Stromal cell of bone marrow (primary cell): ENCODE data around the gene OPCML.

Source experiments
- DNase-seq: peaks from one replicate; pipeline ENCODE4 v3.0.0-alpha.2; 2012; ENCODE audit warnings: low read depth

OPCML gene

DNA sequence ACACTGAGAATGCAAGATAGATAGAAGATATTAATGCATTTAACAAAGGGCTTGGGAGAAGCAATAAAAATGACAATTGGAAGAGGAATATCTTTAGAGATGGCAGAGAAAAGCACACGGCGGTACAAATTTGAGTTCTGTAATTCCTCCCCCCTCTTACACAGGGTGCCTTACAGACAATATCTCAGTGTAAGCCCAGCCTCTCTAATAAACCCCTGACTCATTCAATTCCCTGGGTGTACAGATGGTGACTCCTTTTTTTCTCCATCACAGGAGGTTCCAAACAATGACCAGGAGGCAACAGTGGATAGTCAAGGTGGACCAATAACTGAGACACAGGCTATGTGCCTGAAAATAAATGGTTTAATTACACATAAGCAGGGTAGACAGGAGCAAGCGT is 598.6 kb downstream of the OPCML start:
- no peak for DNase-seq

DNA sequence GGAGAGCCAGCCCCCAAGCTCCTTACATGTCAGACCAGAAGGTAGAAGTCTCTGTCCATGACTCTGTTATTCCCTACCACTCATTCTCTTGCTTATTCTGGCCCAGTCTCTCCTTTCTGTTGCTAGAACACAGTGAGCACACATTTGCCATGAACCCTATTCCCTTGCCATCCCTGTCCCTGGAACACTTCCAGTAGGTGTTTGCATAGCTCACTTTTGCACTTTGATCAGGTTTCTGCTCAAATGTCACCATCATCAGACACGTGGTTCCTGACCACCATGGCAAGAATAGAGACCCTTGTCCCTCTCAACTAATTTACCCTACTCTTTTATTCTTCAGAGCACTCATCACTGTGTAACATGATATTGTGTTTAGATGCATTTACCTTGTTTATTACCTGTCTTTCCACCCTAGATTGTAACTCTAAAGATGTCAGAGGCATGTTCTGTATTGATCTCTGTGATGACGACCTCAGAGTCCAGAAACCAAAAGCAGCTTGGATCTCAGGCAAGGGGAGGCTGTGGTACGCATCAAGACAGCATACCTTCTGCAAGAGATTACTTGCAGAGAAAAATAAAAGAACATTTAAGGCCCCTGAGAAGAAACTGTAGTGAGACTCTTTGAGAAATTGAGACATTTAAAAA is 606.4 kb downstream of the OPCML start:
- no peak for DNase-seq

DNA sequence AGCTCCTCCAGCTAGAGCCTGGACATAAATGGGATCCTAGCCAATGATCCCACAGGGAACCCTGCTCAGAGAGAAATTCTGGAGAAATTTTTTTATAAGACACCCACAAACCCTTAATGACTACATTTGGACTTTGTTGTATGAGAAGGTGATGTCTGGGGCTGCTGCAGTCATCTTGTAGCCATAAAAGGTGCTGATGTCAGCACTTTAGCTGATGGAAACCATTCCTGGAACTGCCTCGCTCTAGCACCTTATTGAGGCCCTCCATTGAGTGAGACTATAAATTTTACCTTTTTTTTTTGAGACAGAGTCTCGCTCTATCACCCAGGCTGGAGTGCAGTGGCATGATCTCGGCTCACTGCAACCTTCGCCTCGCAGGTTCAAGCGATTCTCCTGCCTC is 610.7 kb downstream of the OPCML start:
- no peak for DNase-seq

DNA sequence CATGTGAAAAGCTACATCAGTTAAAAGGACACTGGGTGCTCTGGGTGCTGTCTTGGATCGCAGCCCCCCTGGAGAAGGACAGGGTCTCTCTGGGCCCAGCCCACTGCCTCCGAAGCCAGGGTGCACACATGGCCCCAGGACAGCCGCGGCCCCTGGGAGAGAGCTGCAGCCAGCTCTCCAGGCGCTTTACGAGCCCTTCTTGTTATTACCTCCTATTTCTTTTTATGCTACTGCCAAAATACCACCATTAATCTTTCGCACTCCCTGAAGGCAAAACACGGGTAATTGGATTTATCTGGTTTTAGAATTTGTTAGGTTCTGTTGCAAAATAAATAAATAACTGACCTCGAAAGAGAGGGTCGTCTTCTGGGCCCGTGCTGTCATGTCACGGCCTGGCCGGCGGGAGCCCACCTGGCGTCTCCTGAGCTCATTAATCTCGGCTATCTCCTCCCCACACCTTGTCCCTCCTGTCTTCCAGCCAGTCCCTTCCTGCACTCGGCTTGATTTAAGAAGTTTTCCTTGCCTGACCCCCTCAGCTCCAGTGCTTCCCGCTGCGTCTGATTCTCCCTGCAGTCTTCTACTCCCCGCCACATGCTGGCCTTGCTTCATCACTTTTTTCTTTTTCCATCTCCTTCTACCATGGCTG is 611.7 kb downstream of the OPCML start:
- no peak for DNase-seq

DNA sequence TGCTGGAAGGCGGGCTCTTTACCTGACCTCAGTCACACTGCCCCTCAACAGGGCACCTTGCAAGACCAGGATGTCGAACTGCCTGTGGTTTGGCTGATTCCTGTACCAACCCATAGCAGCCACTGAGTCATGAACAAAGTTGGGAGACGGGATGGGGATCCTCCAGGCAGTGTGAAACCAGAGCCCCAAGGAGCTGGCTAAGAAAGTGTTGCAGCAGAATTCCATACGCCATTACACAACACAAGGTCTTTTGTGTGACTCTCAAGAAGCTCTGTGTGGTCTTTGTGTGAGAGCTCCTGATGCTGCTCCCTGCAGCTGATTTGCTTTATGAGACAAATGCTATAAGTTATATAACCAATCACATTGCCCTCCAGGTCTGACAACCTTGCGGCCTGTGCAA is 617.7 kb downstream of the OPCML start:
- DNase-seq = no peak

DNA sequence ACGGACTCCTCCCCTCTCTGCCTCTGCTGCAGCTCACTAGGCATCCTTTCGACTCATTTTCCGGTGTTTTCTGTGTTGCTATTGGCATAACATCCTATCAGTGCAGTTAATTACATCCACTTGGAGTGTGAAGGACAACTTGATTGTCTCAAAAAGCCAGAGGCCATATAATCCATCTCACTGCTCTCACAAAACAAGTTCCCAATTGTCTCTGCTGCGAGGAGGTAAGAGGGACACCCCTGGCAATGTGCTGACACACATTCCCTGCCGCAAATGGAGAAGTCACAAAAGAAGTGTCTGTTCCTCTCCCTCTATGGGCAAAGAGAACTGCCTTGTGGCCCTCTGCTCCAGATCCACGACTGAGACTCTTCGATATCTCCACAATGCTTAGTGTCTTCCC is 618.4 kb downstream of the OPCML start:
- no peak for DNase-seq

DNA sequence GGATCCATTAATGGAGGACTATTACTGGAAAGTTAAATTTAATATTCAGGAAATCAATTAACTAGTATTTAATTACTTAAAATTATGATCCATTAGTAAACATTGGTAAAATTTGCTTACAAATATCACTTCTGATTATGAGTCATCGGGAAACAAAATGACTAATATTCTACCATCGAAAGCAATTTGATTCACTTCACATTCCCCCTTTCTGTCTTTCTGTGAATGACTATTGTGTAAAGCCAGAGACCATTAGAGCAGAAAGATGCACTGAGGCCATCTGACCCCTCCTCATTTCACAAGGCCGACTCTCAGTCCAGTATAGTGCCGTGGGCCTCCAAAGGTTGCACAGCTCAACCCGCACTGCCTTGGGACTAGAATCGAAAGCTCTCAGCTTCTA is 619.0 kb downstream of the OPCML start:
- DNase-seq = no peak

DNA sequence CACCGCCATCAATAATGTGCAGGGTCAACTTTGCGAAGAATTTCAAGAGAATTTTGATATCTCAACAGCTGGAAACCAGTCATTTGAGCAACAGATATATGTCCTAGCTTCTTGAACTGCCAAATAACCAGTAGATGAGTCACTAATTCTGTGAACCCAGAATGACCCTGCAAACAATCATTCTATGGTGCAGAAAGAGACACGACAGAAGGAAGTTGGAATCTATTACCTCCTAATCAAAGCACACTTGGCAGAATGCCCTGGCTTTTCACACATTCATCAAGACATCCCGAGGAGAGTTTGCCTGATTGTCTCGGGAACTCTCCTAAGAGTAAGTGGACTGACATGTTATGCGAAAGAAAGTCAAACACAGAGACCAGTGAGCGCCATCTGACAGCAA is 621.1 kb downstream of the OPCML start:
- no peak for DNase-seq

DNA sequence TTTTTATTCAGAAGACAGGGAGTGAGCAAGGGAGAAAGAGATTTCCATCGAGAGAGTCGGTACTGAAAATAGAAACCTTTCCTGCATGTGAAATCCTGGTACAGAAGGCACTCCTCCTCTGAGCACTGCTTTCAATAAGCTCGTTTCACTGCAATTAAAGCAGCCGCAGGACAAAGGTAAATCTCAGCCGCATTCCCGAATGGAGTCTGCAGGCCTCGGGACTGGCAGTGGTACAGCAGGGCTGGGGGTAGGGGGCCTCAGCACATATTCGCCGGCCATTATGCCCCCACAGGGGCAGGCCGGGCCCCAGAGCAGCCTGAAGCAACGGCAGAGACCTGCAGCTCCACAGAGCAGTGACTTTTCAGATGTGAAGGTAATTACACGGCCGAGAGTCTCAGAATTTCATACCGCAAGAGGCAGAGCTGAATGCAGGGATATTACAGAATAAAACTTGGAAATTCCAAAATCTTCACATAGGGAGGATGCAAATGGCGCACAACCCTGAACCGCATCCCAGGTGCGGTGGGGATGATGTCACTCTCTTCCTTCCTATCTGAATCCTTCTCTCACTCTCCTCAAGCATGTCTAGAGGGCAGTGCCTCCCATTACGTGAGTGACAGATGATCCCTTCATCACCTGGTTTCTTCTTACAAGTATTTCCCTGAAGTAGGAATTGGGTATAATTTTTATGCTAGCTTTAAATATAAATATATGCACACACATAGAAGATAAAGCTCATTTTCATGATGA is 622.1 kb downstream of the OPCML start:
- no peak for DNase-seq

DNA sequence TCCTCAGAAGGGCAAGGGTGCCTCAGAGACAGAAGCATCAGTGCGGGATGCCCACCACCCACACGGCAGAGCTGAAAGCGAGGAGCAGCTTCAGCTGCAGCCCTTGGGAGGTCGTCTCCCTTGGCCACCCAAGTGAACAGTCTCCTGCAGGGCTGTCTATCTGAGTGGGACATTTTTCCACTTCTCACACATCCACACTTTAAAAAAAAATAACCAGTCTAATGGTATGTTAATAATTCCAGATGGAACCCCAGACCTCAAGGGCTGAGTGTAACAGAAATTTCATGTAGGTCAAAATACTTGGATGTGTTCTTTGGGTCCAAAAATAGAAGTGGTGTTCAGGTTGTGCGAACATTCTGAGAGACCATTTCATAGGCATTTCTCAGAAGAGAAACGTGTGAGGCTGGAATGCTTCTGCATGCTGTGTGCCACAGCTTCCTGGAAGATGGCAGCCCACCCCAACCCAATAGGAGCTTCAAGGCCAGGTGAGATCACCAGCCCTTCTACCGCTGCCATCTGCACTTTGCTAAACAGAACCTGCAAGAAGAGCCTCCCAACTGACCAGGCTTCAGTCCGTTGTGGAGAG is 623.2 kb downstream of the OPCML start:
- no peak for DNase-seq

DNA sequence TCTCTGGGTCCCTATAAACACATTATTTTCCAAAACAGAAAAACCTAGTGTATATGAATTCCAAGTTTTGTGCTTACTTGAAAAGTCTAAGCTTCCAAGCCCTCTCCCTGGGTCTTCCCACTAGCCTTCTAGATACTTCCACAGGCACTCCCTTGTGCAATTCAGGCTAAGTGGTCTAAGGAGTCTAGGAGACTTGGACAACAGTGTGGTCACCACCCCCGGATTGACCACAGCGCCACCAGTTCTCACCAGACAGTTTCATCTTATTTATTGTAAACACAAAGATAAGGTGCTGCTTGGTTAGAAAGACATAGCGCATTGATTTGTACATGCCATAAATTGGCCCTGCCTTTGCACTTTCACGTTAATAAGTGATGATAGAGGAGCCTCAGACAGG is 623.9 kb downstream of the OPCML start:
- DNase-seq = no peak

DNA sequence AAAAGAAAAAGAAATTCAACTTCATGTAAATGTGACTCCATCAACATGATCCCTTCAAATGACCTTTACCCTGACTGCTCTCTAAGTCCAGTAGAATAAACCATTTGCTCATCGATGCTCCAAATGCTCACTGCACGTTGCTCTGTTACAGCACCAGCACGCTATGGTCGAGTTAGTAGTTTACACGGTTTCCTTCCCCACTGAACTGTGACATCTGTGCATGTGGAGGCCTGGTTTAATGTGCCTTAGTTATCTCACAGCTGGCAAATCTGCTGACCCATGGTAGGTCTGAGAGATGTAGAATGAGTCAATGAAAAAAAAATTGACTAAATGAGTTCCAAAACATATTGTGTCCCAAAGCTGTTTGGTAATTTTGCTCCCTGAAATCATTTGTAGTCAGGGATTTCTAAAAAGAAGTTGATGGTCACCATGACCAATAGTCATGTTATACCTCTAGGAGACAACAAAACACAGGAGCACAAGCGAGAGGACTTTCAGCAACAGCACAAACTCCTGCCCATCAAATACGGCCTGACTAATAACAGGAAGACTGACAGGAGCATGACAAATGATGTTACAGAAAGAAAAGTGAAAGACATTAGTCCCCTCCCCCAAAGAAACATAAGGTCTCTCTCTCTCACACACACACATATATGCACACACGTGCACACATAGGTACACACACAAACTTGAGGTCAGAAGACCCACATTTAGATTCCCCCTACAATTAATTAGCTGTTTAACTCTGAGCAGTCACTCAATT is 624.5 kb downstream of the OPCML start:
- no peak for DNase-seq

DNA sequence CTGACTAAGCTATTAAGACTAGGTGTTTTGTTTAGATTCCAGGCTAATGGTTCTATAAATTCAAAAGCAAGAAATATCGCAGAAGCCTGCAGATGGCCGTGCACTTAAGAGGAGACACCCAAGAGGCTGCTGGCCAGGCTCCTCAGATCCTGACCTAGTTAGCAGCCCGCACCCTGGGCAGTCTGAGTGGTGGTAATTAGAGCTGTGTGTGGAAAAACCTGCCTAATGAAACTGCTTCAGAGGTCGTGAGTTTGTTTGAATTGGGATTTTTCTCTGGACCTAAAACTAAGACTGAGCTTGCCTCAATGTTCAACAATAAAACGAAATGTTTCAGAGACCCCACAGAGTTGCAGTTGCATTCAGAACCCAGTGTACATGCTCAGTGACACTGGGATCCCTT is 627.7 kb downstream of the OPCML start:
- no peak for DNase-seq

DNA sequence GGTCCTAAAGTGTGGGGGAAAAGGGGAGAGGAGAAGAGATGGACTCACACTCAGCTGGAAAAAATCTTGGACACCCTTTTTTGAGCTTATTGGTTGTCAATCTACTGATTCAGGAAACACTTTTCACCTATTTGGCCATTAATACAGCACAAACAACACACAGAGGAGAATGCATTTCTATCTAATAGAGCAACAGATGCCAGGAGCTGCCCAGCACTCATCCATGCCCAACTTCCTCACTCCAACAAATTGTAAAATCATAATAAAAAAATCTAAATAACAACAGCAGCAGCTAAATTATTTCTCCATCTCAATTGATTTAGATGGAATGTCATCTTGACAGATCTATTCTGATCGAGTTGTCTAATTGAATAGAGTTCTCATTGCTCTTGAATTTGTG is 628.2 kb downstream of the OPCML start:
- DNase-seq = no peak

DNA sequence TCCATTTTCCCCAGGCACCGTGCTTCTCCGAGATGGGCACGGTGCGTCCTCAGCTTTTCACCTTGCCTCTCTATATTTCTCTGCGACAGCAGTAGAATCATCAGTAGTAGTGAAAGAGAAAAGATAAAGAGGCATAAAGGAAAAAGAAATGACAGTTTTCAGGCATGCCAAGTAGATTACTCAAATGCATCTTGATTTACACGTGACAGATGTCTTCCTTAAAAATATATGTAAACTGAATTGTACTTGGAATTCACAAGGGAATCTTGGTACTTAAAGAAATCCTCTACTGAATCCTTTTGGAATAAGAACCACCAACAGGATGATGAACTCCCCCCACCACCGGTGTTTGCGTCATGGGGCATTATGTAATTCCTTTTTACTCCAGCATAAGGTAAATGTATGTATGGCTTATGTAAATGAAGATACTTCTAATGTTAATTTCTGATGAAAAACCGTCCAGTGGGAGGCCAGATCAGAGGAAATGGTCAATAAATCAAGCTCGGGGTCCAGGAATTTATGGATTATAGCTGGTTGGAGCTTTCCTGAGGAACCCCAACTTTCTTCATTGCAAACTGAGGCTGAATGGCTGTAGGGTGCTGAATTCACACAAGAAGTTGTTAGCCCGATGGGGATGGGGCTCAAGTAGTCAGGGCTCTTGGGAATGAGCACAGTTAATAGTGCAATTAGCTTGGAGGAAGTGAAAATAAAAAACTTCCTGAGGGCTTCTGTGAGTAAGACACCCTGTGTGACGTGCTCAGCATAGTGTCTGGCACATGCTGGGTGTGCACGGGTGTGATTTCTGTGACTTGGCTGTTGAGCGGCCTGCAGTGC is 630.4 kb downstream of the OPCML start:
- no peak for DNase-seq

DNA sequence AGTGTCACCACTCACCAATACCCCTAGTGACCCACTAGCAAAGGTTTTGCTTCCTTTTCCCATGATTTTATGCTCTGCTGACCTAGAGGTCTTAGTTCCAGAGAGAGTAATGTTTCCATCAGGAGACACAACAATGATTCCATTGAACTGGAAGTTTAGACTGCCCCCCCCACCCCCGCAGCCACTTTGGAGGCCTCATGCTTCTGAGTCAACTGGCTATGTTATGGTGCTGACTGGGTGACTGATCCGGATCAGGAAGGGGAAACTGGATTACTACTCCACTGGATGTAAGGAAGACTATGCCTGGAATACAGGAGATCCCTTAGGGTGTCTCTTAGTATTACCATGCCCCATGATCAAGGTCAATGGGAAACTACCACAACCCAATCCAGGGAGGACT is 633.6 kb downstream of the OPCML start:
- DNase-seq = no peak

DNA sequence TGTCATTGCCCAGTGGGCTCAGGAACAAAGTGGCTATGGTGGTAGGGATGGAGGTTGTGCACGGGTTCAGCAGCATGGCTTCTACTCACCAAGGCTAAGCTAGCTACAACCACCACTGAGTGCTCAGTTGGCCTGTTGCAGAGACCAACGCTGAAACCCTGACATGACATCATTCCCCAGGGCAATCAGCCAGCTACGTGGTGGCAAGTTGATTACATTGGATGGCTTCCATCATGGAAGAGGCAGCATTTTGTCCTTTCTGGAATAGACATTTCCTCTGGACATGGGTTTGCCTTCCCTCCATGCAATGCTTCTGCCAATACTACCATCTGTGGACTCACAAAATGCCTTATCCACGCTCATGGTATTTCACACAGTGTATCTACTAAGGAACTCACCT is 634.3 kb downstream of the OPCML start:
- DNase-seq = peak; percentile 44

DNA sequence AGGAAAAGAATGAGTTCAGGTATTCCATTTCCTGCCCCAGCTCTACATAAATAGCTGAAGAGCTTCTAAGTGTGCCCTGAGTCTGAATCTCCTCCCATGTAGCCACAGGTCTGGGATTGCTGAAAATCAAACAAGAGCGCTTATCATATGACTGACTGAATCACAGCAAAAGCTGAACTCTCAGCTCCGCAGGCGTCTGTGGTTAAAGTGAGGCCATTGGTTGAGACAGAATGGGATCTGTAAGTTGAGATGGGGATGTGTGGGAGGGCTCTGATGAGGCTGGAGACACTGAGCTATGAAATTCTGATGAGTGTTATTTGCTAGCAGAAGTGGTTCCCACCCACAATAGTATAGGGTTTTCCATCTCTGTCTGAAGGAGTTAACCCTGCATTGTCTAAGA is 637.0 kb downstream of the OPCML start:
- peak; percentile 64 for DNase-seq

DNA sequence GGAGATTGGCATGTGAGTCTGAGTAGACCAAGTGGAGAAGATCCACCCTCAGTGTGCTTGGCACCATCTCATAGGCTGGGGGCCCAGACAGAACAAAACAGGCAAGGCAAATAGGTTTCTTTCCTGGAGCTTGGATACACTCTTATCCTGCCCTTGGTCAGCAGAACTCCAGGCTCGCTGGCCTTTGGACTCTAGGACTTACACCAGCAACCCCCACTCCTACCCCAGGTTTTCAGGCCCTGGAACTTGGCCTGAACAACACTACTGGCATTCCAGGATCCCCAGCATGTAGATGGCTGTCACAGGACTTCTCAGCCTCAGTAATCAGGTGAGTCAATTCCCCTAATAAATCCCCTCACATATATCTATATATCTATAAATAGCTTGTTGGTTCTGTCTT is 637.7 kb downstream of the OPCML start:
- no peak for DNase-seq

DNA sequence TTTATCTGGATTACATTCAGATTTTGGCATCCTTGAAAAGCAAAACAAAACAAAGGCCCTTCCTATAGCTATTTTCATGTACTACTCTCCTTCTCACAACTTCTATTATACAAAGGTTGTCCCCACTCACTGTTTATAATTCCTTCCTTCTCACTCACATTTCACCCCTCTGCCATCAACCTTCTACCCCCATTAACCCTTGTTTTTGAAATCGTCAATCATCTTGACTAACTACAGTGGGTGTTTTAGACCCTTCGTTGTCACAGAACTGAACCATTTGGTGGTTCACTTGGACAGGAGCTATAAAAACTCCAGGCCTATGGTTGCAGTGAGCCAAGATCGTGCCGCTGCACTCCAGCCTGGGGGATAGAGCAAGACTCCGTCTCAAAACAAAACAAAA is 639.4 kb downstream of the OPCML start:
- no peak for DNase-seq

DNA sequence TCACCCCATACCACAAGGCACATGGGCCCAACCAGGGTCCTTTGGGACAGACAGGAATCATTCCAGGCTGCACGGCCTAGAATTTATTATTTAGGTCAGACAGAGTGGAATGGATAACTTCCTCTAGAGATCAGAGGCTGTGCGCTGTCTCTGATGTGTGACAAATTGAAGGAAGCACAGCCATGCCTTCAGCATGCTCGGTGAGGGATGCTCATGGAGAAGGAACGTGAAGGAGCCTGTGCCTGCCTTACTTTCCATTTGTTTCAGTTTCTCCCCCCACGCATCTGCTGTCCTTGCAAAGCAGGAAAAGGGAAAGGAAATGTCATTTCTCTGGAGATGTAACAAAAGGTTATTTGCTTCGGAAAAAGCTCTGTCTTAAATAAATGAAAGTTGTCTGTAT is 644.1 kb downstream of the OPCML start:
- DNase-seq = no peak

DNA sequence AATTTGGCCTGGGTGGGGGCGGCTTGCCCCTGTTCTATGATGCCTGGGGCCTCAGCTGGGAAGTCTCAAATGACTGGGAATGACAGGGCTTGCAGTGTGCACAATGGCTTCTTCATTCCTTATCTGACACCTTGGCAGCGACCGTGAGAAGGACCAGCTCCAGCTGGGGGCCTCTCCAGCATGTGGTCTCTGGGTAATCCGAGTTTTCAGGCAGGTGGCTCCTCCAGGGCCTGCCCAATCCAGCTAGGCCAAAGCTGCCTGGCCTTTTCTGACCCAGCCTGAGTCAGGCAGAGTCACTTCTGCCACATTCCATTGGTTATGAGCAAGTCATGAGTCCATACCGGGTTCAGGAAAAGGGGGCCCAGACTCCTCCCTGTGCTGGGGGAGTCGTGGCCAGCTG is 646.0 kb downstream of the OPCML start:
- peak; percentile 38 for DNase-seq
